Measurements from ENCODE around the gene PCNX2. TPM values are rescaled to one million over a fixed set of nuclear protein-coding genes. Genes with fewer than 3 reads are reported as not detected.

The PCNX2 gene
- total RNA-seq, 4 donors from 2014 or later, result 7.3 to 16.6 (median 12.7) TPM

- no peak for TF ChIP-seq CTCF (IDR thresholded peaks at IDR 0.05)
- ATAC-seq (ENCODE audit: low FRiP score) (no peak), DNase-seq (ENCODE audit: low spot score) (no peak)
Measured at GRCh38 chr1:232998138-232998537, 297.4 kb downstream of the PCNX2 start.

DNA sequence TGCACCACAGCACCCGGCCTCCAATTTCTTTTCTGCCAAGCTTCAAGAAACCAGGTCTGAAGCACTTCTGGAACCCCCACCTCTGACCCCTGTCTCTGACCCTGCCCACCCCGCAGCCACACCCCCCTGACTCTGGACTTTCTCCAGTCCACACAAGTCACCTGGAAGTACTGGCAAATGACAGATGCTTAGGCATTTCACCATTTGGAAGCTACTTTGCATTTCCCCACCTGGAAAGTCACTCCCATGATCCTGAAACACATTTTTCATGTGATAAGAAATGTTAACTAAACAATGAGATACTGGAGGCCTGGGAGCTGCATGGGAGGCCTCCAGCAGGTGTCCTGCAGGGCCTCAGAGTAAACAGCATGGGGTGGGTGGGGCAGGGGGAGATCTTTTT lies 299.4 kb downstream of the PCNX2 start:
- no peak for TF ChIP-seq CTCF (IDR thresholded peaks at IDR 0.05)
- no peak for DNase-seq (ENCODE audit: low spot score)
- ATAC-seq (ENCODE audit: low FRiP score), result no peak

DNA sequence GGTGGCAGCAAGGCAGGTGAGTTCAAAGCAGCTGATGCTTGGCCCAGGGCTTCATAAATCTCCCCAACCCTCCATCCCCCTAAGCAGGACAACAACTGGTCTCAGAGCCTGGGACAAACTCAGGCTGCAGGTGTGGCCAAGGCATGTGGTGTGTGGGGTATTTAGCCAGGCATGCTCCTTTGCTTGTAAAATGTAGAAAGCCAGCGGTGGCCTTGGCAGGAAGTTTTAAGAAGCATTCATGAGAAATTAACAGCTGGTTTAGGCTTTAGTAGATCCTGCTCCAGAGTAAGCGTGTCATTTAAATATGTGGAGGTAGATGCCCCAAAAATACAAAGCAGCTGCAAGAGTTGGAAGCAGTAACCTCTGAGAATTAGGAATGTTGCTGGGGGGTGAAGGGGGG lies 300.3 kb downstream of the PCNX2 start:
- DNase-seq (ENCODE audit: low spot score) (no peak), ATAC-seq (ENCODE audit: low FRiP score) (no peak)
- TF ChIP-seq CTCF (IDR thresholded peaks at IDR 0.05), result no peak

DNA sequence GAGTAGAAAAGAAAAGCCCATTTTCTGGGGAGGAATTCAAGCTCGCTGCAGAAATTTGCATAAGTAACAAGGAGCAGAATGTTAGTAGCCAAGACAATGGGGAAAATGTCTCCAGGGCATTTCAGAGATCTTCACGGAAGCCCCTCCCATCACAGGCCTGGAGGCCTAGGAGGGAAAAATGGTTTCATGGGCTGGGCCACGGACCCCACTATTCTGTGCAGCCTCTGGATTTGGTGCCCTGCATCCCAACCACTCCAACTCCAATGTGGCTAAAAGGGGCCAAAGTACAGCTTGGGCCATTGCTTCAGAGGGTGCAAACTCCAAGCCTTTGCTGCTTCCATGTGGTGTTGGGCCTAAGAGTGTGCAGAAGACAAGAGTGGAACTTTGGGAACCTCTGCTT lies 302.0 kb downstream of the PCNX2 start:
- ATAC-seq (ENCODE audit: low FRiP score) (no peak), DNase-seq (ENCODE audit: low spot score) (no peak)
- no peak for TF ChIP-seq CTCF (IDR thresholded peaks at IDR 0.05)

DNA sequence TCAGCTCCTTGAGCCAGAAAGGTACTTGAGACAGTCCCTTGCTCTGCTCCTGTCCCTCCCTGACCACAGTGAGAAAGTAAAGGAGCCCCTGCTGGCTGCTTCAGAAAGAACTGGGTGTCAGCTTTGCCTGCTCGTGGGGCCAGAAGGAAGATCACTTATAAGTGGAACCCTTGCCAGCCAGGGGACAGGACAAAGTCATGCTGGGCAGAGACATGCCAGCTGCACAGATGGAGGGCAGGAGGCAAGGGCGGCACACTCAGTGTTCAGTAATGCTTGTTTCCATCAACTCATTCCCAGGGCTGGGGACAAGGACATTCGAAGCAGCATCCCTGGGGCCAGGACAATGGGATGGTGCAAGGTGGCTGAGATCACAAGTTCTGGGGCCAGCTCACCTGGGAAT lies 303.3 kb downstream of the PCNX2 start:
- TF ChIP-seq CTCF (IDR thresholded peaks at IDR 0.05), result no peak
- DNase-seq (ENCODE audit: low spot score) (no peak), ATAC-seq (ENCODE audit: low FRiP score) (no peak)

DNA sequence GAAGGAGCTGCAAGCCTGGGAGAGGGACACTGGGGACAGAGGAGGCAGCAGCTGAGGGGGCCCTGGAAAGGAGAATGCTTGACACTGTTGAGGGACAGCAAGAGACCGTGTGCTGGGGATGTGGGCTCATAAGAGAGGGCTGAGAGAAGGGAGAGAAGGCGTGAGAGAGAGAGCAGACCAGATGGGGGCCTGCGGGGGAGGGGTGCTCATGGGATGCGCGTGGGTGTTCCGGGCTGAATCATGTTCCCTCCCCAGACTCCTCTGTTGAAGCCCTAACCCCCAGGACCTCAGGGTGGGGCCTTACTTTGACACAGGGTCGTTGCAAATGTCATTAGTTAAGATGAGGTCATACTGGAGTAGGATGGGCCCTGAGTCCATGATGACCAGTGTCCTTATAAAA lies 304.3 kb downstream of the PCNX2 start:
- DNase-seq (ENCODE audit: low spot score) (no peak), ATAC-seq (ENCODE audit: low FRiP score) (no peak)
- no peak for TF ChIP-seq CTCF (IDR thresholded peaks at IDR 0.05)

DNA sequence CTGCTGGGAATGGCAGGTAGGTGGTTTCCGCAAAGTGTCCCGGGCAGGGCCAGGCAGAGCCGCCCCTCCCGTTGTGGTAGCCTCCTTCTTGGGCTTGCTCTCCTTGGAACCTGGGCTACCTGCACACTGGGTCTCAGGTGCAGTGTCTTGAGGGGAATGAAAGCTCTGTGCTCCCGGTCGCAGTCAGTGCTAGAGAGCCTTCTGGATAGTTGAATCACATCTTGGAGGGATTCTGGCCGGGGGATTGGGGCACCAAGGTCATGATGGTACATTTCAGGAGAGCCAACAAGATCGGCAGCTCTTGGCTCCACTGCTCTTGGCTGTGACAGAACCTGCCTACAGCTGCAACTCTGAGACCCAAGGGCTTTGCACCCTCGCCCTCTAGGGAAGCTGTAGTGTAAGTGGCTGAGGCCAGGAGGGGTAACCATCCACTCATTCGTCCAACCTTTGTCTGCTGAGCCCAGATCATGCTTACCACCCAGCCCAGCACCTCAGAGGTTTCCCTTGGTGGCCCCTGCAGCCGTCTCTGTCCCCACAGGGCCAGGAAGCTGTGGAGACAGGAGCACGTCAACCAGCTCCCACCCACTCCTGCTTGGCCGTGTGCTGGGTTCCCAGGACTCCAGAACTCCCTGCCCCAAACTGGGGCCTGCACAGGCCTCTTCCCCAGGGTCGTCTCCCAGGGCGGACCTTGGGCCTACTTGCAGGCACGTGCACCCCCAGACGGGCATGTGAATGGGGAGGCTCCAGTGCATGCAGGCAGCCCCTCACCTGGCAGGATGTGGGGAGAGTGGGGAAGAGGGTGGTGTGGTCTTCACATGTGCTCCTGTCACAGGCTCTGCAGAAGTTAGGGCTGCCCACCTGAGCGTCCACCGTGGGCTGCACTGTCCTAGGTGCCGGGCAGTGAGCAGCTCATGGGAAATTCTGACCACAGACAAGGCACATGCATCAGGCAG lies 305.1 kb downstream of the PCNX2 start:
- ATAC-seq (ENCODE audit: low FRiP score) (no peak), DNase-seq (ENCODE audit: low spot score) (no peak)
- TF ChIP-seq CTCF (IDR thresholded peaks at IDR 0.05), result no peak
